AG04450 (cell line): ENCODE data around the gene PRM1. TPM values are rescaled to one million over a fixed set of nuclear protein-coding genes. Genes with fewer than 3 reads are reported as not detected.
A peak's percentile ranks its signal among the peaks of the same experiment; 100 is the strongest.

ENCODE experiments used
- CTCF ChIA-PET: fragments of 300-600, 350-600 bp; formaldehyde crosslinking; extraction: SDS; loops from one replicate; lab custom pipeline; 2022; ENCODE audit warnings: antibody characterized with exemption, inconsistent platforms; lab: Charles Lee
- POLR2A ChIA-PET: fragments of 350-600 bp; formaldehyde crosslinking; extraction: SDS; loops from one replicate; lab custom pipeline; 2021; ENCODE audit warnings: antibody characterized with exemption, inconsistent platforms; lab: Yijun Ruan, JAX
- DNase-seq: peaks from one replicate; pipeline ENCODE4 v3.0.0-alpha.2; 2011; ENCODE audit warnings: low read depth, low spot score
- H3K27ac ChIP-seq: one replicate; pipeline ENCODE4 v1.5.1; 2012; ENCODE audit warnings: low read depth, low read length, control low read depth
- H3K27me3 ChIP-seq: one replicate; pipeline ENCODE4 v1.6.0; 2012; ENCODE audit warnings: low read length; ENCODE audit not compliant: control insufficient read depth, insufficient read depth
- H3K4me3 ChIP-seq: 2 replicates; pipeline ENCODE4 v1.5.1; 2011; ENCODE audit warnings: mild to moderate bottlenecking, low read depth, low read length, control low read depth
- H3K9me3 ChIP-seq: 2 replicates; pipeline ENCODE4 v1.5.1; 2012; ENCODE audit warnings: low read length; ENCODE audit not compliant: control insufficient read depth, insufficient read depth
- polyA plus RNA-seq: library from polyadenylated mRNA; depleted of rRNA; stranded (reverse); fragments of >200 nt; gene quantifications from 2 replicates; pipeline ENCODE4 v1.2.3, GENCODE V29; 2011
- TF ChIP-seq, protein P1 (sequence below): IDR thresholded peaks from 2 replicates; pipeline ENCODE4 v1.5.1; 2011; ENCODE audit warnings: low read depth, low read length, control low read depth, inconsistent platforms

PRM1 gene
- polyA plus RNA-seq, 1 experiment: not detected

DNA sequence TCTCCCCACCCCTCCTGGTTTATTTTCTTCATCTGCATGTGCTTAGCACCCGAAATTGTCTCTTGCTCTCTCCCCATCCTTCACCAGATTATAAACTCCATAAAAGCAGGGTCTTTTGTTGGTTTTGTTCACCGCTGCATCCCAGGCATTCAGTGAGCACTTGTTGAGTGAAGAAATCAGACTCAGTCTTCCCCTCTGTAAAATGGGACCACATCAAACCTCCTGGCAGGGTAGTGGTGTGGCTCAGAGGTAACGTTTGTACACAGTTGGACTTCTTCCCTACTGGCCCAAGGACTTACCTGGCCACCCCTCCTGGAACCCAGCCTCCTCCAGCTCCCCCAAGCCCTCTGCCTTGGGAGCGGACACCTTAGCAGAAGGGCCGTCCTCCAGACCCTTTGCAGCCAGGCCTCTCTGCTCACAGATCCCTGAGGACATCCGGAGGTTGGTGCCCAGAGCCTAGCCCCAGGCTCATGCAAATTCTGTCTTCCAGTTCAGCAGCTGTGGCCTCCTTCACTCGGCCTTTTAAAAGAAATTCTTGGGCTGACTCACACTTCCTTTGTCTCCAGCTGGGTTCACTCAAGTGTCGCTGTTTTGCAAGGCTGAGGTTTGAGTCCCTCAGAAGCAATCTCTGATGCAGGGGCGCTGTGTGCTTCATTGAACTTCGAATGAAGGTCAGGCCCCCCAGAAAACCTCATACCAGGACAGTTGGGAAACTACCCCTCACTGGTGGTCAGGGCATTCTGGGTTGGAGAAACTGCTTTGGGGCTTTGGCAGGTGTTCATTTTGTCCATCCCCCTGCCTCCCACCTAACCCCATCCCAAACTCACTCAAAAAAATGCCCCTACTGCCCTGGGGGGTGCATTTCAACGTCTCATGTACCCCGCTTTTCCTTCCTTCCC is 47.3 kb upstream of the PRM1 start:
- ChIA-PET POLR2A (interaction anchor here (0.8 to 1.7 kb wide), 4 partner anchors 13 to 73 kb away, joined by 3 to 12 read pairs (median 4); partner anchors contain the start of gene SOCS1), CTCF (no interaction called here)
- DNase-seq: peak; percentile 90
- H3K27me3 ChIP-seq: no peaks in the 10 kb centered on the region
- H3K9me3 ChIP-seq: peaks cover 7% of the 10 kb centered on the region
- H3K4me3 ChIP-seq: peak overlapping the region; percentile 43
- H3K27ac ChIP-seq: peak overlapping the region; percentile 87
- TF ChIP-seq, protein P1, sequence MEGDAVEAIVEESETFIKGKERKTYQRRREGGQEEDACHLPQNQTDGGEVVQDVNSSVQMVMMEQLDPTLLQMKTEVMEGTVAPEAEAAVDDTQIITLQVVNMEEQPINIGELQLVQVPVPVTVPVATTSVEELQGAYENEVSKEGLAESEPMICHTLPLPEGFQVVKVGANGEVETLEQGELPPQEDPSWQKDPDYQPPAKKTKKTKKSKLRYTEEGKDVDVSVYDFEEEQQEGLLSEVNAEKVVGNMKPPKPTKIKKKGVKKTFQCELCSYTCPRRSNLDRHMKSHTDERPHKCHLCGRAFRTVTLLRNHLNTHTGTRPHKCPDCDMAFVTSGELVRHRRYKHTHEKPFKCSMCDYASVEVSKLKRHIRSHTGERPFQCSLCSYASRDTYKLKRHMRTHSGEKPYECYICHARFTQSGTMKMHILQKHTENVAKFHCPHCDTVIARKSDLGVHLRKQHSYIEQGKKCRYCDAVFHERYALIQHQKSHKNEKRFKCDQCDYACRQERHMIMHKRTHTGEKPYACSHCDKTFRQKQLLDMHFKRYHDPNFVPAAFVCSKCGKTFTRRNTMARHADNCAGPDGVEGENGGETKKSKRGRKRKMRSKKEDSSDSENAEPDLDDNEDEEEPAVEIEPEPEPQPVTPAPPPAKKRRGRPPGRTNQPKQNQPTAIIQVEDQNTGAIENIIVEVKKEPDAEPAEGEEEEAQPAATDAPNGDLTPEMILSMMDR: no peak; the same call in 1 of the 2 replicates

DNA sequence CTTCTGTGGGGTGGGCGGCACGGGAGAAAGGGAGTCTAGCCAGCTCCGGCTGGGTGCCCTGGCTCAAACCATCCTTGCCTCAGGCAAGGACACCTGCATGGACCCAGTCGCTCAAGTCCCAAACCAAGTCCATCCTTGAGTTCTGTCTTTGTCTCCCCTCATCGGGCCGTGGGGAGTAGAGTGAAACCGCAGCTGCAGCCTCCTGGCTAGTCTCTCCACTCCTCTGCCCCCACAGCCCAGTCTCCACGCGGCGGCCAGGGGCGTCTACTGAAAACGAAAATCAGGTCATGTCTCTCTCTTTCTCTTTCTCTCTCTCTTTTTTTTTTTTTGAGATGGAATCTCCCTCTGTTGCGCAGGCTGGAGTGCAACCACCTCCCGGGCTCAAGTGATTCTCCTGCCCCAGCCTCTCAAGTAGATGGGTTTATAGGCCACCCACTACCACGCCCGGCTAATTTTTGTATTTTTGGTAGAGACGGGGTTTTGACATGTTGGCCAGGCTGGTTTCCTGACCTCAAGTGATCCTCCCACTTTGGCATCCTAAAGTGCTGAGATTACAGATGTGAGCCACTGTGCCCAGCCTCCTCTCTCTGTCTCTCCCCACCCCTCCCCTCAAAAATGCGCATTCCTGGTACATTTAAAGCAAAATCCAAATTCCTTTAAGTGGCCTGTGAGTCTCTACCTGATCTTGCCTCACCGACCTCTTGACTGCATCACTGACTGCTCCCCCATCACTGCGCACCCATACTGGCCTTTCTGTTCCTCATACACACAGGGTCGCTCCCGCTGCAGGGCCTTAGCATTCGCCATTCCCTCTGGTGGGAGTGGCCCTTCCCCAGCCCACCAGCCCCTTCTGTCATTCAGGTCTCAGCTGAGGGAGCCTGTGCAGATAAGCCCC is 46.4 kb upstream of the PRM1 start:
- TF ChIP-seq, protein P1: no peak
- DNase-seq: no peak
- POLR2A ChIA-PET: interaction anchor here (0.8 to 1.7 kb wide), 4 partner anchors 12 to 72 kb away, joined by 3 to 12 read pairs (median 4); partner anchors contain the start of gene SOCS1
- Histone ChIP-seq H3K27ac (no peak overlapping the region), H3K4me3 (no peak overlapping the region), H3K9me3 (peaks cover 7% of the 10 kb centered on the region), H3K27me3 (no peaks in the 10 kb centered on the region)
- CTCF ChIA-PET: no interaction called here

DNA sequence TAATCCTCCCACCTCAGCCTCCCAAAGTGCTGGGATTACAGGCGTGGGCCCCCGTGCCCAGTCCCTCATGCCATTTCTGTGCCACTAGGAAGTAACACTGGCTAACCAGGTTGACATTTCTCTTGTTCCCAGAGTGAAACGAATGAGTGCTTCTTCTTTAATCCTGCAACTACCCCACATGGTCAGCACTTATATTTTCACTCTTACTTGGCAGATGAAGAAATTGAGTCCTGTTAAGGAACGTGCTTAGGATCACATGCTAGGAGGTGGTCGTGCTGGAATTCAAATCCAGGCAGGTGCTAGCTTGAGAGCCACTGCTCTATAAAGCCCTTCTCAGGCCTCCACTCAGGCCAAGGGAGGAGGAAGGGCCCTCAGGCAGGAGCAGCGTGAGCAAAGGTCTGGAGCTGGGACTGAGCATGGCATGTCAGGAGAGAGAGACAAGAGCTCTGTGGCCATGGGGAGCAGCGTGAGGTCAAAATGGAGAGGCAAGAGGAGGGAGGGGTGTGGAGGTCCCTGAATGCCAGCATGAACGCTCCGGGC is 45.7 kb upstream of the PRM1 start:
- H3K27me3 ChIP-seq: no peaks in the 10 kb centered on the region
- TF ChIP-seq, protein P1: no peak
- POLR2A ChIA-PET: no interaction called here
- DNase-seq: no peak
- CTCF ChIA-PET: no interaction called here
- no peak overlapping the region for H3K4me3 ChIP-seq
- no peak overlapping the region for H3K27ac ChIP-seq
- H3K9me3 ChIP-seq: peaks cover 7% of the 10 kb centered on the region

DNA sequence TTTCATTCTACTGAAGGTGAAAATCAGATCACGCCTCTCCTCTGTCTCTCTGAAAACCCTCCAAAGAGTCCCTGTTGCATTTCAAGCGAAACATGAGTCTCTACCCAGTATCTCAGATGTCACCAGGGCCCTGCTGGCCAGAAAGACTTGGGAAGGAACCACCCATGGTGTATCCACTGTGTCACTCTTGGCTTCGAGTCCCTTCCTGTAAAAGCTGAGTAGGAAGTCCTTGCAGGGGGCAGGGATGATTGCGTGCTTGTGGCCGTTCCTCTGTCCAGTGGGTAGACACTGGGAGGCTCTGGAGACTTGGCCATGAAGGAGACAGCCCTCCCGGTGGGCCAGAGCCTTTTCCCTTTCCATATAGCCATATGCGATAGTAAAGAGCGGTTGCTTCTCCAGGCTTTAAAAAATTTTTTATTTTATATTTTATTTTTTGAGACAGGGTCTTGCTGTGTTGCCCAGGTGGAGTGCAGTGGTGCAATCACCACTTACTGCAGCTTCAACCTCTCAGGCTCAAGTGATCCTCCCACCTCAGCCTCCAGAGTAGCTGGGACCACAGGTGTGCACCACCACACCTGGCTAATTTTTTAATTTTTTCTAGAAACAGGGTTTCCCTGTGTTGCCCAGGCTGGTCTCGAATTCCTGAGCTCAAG is 45.1 kb upstream of the PRM1 start:
- no peaks in the 10 kb centered on the region for H3K27me3 ChIP-seq
- TF ChIP-seq, protein P1: no peak
- no peak overlapping the region for H3K27ac ChIP-seq
- no peak overlapping the region for H3K4me3 ChIP-seq
- peaks cover 7% of the 10 kb centered on the region for H3K9me3 ChIP-seq
- no peak for DNase-seq
- ChIA-PET POLR2A (no interaction called here), CTCF (no interaction called here)
